Activated CD8-positive, alpha-beta memory T cell treated with anti-CD3 and anti-CD28 coated beads, Interleukin-2, amount 50 U/mL, for 48 hours (primary cell): ENCODE measurements around the gene RAB44.
"Not testable (repeated sequence)": the region's sequence is repeated elsewhere in the genome, so short reads cannot be mapped to it uniquely, and the experiment has no call there.

ENCODE experiments used
- DNase-seq: peaks from one replicate; pipeline ENCODE4 v3.0.0-alpha.2; 2020

The RAB44 gene

DNA sequence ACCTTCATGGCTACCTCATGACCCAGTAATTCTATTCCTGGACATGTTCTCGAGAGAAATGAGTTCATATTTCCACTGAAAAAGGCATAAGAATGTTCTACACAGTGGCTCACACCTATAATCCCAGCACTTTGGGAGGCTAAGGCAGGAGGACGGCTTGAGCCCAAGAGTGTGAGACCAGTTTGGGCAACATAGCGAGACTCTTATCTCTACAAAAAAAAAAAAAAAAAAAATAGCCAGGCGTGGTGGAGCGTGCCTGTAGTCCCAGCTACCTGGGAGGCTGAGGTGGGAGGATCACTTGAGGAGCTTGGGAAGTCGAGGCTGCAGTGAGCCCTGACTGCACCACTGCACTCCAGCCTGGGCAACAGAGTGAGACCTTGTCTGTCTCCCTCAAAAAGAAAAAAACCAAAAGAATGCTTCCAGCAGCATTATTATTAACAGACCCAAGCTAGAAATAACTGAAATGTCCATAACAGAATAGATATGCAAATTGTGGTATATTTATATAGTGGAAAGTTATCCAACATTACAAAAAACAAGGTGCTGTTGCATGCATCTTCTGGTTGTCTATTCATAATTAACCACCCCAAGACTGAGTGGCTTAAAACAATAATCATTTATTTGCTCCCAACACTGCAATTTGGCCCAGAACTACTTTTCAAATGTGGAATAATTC lies 9.4 kb upstream of the RAB44 start:
- no peak for DNase-seq

DNA sequence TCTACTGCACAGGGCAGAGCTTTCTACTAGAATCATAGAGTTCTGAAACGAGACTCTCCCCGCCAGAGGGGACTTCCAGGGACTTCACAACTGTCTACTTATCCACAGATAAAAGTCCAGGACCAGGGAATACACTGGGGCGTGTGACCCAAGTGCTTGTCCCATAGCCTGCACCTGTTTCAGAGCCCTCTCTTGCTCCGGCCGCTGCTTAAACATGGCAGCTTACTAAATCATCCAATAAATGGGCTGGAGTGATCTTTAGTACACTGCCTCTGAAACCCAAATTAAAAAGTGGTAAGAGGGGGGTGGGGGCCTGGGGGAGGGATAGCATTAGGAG lies 8.9 kb upstream of the RAB44 start:
- no peak for DNase-seq

DNA sequence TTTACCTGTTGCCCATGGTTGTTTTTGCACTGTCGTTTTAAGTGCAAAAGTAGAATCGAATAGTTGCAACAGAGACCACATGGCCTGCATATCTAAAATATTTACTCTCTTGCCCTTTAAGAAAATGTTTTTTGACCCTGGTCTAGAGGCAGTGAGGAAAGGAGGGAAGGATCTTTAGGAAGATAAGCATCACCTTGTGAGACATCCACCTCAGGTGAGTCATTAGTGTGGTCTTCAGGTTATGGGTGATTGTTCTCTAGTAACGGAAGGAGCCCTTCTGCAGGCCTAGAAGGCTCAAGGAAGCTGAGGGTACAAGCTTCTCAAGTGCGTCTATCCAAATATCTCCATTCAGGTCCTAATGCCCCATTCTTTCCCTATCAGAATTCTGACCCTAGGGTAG lies 6.6 kb upstream of the RAB44 start:
- no peak for DNase-seq

DNA sequence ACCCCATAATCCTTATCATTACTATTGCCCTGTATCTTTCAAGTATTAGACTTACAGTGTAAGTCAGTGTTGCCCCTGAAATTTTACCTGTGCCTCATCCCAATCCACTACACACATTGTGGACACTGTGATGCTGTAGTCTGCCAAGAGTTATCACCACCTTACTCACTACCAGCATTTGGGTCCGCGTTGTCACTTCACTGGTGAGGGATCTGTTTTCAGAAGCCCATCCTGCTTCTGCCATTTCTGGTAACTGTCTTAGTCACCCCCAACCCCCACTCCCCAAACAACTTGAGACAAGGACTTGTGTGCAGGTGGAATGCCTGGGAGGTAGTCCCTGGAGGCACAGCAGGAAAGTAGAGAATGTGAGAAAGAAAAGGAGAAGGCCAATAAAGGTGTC lies 6.0 kb upstream of the RAB44 start:
- no peak for DNase-seq

DNA sequence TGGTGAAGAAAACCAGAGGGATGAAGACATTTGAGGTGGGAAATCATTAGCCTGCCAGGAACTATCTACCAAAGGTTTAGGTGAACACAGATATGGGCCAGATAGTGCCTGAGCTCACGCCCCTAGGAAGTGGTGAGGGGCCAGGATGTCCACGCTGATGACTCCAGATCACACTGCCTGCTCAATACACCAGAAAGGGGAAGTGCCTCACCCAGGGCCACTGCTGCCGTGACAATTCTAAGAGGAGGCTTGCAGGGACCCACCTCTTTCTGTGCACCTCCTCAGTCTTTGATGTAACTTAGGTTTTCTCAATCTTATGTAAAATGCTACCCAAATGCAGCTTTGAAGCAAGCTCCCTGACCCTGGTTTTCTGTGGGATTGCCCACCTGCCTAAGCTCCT lies 5.4 kb upstream of the RAB44 start:
- DNase-seq = no peak

DNA sequence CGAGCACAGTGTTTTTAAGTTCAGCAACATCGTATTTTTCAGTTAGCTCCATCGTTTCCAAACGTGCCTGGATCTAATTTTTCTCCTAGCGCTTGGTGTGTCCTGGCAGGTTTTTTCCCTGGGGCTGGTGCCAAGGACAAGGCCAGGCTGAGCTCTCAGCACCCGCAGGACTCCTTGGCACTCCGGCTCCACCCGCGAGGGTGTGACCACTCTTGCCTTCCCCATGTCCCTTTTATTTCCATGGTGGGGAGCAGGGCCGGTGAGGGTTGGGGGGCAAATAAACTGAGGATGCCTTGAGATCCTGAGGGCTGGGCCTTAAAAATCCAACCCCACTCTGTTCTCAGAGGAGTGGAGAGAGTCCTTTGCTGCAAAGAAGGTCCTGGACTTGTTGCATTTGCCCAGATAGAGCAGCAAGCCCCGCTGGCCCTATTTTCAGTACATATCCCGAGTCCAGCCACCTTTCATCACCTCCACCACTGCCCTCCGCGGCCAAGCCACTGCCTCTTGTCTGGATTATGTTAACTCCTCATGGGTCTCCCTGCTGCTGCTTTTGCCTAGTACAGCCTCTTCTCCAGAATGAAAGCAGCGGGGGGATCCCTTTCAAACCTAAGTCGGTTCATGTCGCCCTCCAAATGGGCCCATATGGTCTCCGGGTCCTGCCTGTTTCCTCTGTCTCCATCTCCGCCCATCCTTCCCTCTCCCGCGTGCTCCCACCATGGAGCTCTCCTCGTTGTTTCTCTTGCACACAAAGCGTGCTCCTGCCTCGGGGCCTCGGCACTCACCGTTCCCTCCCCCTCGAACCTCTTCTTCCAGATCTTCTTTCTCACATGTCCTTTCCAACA lies 4.5 kb upstream of the RAB44 start:
- DNase-seq = no peak

DNA sequence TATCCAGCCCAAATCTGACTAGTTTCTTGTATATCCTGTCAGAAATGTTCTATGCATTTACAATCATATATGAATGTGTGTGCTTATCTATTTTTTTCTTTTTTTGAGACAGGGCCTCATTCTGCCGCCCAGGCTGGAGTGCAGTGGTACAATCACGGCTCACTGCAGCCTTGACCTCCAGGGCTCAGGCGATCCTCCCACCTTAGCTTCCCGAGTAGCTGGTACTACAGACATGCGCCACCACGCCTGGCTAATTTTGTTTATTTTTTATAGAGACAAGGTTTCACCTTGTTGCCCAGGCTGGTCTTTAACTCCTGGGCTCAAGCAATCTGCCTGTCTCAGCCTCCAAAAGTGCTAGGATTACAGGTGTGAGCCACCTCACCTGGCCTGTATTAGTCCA lies 3.0 kb upstream of the RAB44 start:
- no peak for DNase-seq

DNA sequence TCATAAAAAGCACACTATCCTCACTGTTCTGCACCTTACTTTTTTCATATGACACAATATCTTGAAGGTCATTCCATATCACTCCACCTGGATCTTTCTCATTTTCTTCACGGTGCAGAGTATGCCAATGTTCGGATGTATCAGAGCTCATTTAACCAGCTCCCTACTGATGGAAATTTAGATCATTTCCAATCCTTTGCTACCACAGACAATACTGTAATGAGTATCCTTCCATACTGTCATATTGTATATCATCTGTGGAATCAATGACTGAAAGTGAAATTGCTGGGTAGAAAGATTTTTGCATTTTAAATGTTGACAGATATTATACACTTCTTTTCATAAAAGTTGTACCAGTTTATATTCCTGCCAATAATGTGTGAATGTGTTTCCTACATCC lies 2.2 kb upstream of the RAB44 start:
- DNase-seq = no peak

DNA sequence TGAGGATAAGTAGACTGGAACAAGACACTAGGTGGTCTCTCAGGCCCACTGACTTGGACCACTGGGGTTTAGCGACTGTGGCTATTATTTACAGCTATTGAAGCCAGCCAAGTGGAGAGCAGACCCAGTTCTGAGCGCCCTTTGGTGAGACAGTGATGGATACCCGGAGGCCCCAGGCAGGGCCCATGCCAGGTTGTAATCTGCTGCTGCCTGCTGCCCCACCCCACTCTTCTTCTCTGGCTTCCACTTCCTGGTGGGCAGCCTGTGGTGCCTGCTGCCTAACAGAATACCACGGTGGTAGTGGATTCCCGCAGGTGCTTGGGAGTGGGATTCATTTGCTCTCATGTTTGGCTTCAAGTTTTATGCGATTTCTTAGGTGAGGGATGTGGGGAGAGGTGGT lies 570 bp downstream of the RAB44 start:
- DNase-seq = no peak

DNA sequence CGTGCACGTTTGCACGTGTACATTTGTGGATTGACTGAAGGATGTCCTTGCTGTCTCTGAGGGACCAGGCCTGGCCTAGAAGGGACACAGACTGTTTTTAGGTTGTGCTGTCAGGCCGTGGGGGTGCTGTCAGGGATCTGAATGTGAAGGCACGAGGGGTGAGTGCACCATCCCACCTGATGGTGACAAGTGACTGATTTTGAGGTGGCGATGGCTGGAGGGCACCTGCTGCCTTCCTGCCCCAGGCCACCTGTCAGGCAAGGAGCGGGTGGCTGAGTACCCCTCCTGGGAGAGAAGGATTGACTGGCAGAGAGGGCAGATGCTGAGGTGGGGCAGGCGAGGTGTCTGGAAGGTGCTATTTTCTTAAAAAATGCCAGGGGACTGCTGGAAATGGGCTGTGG lies 1.2 kb downstream of the RAB44 start:
- DNase-seq = no peak

DNA sequence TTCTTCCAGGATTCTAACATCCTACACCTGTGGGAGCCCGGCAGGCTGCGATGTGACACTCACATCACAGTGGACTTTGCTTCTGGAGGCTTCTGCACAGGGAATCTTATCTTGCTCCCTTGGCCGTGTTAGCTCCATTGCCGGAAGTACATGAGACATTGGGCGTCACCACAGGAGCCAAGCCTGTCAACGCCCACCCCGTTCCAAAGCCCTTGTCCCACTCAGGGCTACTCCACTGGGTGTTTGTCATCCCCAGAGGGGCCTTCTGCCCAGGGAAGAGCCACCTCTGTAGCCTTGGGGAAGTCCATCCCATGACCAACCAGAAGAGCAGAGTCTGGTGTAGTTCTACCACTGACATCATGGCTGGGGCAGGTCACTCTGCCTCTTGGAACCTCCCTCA lies 1.7 kb downstream of the RAB44 start:
- no peak for DNase-seq

DNA sequence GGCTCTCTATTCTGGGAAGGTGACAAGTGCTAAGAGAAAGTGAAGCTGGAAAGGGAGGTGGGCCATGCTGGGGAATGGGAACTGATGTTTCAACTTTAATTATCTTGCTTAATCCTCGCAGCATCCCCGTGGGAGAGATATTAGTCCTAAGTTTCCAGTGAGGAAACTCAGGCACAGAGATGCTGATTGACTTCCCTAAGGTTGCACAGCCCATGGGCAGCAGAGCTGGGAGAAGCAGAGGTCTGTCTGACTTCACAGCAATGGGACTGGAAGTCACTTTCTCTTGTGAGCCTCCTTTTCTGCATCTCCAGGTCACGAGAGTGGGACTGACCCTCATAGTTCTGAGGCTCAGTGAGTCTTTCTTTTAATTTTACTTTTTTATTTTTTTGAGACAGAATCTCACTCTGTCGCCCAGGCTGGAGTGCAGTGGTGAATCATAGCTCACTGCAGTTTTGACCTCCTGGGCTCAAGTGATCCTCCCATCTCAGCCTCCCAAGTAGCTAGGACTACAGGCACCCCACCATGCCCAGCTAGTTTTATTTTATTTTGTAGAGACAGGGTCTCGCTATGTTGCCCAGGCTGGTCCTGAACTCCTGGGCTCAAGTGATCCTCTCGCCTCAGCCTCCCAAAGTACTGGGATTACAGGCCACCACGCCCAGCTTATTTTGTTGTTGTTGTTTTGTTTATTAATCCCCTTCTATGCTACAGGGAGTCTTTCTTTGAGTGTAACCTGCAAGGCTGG lies 2.6 kb downstream of the RAB44 start:
- DNase-seq = no peak

DNA sequence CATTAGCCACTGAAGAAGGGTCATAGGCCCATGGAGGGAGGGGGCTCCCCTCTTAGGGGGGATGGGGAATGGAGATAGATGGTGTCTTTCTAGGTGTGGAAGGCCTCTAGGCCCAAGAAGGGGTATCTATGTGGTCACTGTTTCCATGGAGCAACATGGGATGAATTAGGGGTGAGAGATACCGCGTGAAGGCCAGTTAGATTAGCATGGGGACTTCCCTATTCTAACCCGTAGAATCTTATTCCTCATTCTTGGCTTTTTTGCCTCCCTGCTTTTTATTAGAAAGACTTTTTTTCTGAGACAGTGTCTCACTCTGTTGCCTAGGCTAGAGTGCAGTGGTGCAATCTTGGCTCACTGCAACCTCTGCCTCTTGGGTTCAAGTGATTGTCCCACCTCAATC lies 3.2 kb downstream of the RAB44 start:
- no peak for DNase-seq

DNA sequence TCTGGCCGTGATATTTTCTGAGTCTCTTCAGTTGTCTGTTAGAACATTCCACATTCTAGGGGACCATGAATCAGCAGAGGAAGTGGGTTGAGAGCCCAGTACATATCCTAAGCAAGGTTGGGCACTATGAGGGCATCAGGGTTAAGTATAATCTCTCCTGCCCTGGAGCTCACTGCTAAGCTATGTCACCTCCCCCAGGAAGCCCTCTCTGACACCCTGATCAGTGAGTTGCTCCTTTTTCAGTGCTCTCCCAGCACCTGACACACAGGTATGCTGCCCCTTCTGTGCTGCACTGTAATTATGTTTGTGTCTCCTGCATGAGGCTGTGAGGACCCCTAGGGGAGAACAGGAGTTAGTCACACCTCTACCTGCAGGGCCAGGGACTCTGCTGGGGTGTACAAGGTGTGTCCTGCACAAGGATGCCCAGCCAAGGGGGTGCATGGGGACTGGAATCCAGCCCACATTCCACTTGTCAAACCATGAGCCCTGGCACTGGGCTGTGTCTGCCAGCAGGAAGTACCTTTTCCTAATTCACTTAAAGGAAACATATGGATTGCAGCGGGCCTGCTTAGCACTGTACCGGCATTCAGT lies 3.9 kb downstream of the RAB44 start:
- DNase-seq = no peak

DNA sequence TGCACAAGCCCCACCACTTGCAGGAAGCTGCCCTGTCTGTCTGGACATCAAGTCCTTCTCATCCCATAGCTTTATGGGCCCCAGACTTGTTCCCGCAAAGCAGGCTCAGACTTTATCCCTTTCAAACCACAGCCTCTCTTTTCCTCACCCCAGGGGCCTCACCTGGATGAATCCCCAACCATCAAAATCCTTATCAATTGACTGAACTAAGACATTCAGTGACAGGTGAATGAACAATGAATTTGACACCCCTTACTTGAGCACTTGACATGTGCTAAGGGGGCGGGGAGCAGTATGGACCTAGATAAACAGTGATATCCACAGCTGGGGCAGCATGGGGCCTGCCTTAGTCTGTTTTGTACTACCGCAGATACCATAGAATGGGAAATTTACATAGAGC lies 5.0 kb downstream of the RAB44 start:
- DNase-seq = no peak

DNA sequence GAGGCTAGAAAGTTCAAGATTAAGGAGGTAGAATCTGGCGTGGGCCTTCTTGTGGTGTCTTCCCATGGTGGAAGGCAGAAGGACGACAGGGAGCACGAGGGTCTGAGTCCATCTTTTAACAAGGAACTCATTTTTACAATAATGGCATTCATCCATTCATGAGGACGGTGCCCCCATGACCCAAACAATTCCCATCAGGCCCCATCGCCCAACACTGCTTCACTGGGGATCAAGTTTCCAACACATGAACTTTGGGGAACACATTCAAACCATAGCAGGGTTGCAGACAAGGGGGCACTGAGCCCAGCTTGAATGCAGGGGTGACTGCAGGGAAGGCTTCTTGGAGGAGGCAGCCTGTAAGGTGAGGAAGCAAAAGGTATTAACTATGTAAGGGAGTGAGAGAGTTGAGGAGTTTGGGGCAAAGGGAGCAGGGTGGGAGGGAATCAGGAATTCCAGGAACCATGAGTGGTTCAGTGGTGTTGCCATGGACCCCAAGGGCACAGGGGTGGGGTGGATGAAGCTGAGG lies 5.5 kb downstream of the RAB44 start:
- no peak for DNase-seq

DNA sequence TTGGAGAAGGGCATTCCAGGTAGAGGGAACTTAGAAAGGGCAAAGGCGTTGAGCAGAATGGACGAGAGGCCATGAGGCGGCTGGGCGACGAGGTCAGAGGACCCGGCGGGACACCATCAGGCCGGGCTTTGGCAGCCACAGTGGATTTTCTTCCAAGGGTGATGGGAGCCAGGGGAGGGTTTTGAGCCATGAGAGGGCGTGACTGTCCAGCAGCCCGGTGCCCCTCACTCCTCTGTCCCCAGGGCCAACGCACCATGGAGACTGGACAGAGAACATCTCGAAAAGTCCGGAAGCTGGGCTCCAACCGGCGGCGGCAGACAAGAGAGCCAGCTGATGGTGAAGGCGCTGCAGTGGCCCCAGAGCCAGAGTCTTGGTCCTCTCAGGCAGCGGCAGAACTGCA lies 6.4 kb downstream of the RAB44 start:
- no peak for DNase-seq

DNA sequence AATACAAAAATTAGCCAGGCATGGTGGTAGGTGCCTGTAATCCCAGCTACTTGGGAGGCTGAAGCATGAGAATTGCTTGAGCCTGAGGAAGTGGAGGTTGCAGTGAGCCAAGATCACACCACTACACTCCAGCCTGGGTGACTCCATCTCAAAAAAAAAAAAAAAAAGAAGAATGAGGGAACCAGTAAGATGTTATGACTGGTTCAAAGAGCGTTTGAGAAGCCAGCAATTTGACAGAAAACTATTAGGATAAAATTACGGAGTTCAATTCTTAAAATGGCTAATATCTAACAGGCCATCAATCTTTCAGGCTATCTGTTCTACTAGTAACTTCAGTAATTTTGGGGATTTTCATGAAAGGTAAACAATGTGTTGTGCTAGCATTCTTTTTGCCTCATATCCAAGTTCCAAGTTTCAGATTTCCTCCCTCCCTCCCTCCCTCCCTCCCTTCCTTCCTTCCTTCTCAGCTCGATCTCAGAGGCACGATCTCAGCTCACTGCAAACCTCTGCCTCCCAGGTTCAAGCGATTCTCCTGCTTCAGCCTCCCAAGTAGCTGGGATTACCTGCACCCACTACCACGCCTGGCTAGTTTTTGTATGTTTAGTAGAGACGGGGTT lies 7.4 kb downstream of the RAB44 start:
- not testable (repeated sequence) for DNase-seq

DNA sequence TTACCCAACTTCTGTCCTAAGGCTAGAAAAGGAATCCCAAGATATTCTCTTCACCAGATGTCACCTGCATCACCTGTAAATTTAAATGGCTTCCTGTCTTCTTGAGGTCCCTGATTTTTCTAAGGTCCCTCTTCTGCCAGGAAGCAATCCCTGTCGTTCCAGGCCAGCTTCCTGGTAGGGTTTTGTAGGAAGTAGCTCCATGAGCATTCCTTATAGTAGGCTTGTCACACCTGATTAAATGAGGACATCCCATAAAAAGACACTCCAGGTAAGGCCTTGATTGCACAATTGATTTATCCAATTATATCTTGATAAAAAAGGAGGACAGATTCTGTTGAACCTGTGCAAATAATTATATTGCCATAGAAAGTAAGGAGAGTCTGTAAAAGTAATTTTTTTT lies 8.7 kb downstream of the RAB44 start:
- DNase-seq = no peak

DNA sequence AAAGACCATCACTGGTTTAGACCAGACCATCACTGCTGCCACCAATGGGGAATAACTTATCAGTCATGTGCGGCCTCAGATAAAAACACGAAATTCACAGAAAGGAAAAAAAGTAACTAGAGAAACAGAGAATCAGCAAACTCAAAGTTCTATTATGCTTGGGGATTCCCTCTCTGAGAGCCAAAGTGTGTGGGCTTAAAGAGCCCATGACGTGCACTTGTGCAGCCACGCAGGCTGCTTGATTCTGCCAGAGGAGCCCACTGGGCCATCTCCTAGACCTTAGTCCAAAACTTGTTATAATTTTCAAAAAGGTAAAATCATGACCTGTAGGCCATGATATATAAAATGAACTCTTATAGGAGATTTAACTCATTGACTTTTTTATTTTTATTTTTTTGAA lies 15.2 kb downstream of the RAB44 start:
- no peak for DNase-seq

DNA sequence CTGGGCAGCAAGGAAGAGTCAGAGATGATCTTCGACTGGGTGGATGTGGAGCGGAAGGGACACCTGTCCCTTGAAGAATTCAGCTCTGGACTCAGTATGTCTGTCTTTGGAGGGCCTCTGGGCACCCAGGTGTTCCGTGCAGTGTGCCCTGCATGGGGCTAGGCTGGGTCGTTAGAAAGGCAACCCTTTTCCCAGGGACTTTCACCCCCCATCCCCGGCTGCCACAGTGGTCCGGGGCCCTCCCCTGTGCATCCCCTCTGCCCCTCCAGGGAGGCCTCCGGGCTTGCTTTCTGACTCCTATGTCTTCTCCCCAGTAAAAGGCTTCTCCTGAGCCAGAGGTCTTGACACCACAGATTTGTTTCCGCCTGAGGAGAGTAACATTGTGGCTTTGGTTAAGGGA lies 16.2 kb downstream of the RAB44 start:
- no peak for DNase-seq

DNA sequence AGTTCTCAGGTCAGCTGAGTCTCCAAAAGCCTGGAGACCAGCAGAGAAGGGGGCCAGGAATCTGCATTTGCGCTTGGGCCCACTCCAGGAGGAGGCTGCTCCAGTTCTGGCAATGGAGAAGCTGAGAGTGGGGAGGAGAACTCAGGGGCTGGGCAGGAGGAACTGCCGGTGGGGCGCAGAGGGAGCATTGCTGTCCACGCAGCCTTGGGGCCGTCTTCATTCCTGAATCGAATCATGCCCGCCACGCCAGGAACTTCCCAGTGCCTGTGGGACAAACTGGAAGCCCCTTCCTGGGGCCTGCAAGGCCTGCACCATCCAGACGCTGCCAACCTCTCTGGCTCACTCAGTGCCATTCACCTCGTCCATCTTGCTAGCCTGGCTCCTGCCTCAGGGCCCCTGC lies 16.9 kb downstream of the RAB44 start:
- no peak for DNase-seq

DNA sequence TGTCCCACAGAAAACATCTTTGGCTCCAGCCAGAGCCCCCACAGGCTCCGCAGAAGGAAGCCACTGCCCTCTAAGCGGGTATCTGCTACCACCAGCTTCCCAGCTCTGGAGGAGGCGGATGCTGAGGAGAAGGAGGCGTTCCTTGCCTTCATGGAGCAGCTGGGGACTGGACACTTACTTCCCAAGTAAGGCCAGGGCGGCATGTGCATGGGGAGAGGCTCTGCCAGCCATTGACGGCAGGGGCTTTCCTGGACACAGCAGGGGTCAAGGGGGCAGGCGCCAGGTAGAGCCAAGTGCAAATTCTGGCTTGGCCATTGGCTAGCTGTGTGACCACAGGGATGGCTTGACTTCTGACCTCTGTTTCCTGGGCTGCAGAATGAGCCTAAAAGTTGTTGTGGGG lies 17.8 kb downstream of the RAB44 start:
- DNase-seq = no peak
